GM21528 (cell line): ENCODE data around the gene NOX3.
"Not testable (repeated sequence)": the region's sequence is repeated elsewhere in the genome, so short reads cannot be mapped to it uniquely, and the experiment has no call there.

Source experiments
- ATAC-seq: cut with Tn5 transposase; IDR thresholded peaks from one replicate; pipeline ENCODE4 v1.9.1; 2021; ENCODE audit warnings: mild to moderate bottlenecking, moderate library complexity; ENCODE audit not compliant: unreplicated experiment, low FRiP score

Gene NOX3

DNA sequence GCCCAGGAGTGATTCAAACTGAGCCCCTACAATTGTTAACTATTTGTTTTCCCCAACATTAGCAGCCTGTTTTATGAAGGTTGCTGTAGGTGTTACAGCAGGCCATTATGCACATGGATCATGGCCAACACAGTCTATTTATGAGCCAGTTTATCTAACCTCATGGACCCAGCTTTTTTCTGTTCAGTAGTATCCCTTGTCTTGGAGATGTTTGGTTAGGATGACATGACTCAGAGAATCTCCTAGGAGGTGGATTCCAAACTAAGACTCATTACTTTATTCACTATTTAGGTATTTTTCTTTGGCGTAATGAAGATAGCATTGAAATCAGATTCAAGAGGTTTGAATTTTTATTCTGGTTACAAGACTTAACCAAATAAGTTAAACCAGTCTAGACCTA lies 78.6 kb downstream of the NOX3 start:
- no peak for ATAC-seq

GRCh38 chr6:155375801-155376200 lies 79.8 kb downstream of the NOX3 start:
- no peak for ATAC-seq

- ATAC-seq: no peak
Observed at GRCh38 chr6:155374681-155375080, 81.0 kb downstream of the NOX3 start.

GRCh38 chr6:155373276-155373675 lies 82.4 kb downstream of the NOX3 start:
- no peak for ATAC-seq

DNA sequence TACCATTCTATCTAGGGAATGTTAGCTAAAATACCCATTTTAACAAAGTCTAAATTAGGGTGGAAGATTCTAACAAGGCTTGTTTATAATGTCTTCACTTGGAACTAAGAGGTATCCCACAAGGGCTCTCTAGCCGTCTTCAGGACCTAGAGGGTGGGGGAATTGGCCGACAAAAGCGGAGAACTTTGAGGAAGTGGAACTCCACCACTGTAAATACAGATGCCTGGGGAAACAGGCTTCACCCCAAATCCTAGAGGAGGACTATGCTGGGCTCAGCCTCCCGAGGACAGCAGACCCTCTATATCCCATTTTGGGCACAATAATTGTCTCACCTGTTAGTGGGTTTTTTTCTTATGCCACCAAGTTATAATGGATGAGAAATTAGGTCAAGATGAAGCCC lies 83.4 kb downstream of the NOX3 start:
- no peak for ATAC-seq

- no peak for ATAC-seq
Observed at GRCh38 chr6:155371230-155371629, 84.4 kb downstream of the NOX3 start.

DNA sequence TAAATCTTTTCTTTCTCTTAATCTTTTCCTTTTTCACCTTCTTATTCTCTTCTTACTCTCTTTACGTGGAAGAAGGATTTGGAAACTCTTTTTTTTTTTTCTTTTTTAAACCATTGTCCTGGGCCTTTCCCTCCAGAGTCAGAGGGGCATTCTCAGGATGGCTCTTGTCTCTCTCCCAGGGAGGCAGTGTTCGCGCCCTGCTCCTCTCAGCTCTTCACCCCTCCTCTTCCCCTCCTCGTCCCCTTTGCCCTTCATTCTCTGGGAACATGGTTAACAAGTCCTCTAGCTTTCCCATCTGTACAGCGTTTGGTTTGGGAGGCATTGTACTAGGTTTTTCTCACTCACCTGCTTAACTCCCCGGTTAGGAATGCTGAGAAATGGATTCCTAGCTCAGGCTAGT lies 89.3 kb downstream of the NOX3 start:
- no peak for ATAC-seq

GRCh38 chr6:155364844-155365437 lies 90.7 kb downstream of the NOX3 start:
- no peak for ATAC-seq

- ATAC-seq: not testable (repeated sequence)
Observed at GRCh38 chr6:155364021-155364420, 91.6 kb downstream of the NOX3 start.

GRCh38 chr6:155362968-155363632 lies 92.5 kb downstream of the NOX3 start:
- not testable (repeated sequence) for ATAC-seq

DNA sequence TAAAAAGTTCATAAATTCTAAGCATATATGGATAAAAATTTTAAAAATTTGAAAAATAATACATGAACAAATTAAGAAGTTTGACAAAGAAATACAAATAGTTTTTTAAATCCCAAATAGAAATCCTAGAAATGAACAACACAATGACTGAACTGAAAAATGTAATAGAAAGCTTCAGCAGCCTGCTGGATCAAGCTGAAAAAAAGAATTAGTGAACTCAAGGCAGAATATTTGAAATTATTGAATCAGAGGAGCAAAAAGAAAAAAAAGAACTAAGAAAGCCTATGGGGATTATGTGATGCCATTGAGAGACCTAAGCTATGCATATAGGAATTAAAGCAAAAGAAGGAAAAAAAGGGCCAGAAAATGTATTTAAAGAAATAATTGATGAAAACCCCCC lies 101.5 kb downstream of the NOX3 start:
- no peak for ATAC-seq

DNA sequence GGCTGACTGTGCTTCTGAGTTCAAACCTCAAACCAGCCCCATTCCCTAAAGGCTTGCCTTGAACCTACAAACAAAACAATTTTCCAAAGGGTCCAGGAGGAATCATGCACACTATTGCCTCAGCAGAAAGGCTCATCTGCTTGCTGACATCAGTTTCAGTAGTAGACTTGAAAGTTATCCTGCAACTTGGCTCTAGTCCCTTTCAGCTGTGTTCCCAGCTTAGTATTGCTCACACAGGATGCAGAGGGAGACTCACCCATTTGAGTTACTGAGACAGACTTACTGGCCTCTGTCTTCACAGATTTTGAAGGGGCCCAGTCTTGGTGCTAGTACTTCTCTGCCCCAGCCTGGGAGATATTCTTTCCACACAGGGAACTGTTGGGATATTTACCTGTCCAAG lies 102.8 kb downstream of the NOX3 start:
- no peak for ATAC-seq

GRCh38 chr6:155352130-155352420 lies 103.6 kb downstream of the NOX3 start:
- ATAC-seq: no peak

DNA sequence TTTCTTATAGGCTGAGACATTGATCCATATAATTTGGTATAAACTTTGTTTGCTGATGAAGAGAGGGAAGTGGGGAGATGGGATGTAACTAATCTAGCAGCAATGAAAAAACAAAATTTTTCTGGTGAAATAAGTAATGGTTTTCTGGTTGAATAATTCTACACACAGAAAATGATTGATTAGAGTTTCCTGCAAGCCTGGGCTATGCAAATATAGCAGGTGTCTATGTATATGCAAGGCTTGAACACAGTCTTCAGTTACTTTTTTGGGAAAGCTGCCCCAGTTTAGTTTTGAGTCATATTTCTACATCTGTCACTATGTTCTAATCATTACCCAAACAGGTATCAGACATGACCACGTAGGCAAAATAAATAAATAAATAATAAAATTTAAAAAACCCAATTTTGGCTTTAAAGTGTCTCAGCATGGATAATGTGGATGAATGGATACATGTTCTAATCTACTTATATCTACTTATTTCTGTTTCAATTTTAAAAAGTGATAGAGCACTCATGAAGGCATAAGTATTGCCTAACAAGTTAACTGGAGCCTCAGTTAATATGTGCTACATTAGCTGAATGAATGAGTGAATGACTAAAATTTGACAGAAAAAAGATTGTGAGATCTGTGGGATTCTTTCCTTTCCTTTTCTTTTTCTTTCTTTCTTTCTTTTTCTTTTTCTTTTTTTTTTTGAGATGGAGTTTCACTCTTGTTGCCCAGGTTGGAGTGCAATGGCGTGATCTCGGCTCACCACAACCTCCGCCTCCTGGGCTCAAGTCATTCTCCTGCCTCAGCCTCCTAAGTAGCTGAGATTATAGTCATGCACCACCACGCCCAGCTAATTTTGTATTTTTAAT lies 104.1 kb downstream of the NOX3 start:
- ATAC-seq: peak; percentile 98

DNA sequence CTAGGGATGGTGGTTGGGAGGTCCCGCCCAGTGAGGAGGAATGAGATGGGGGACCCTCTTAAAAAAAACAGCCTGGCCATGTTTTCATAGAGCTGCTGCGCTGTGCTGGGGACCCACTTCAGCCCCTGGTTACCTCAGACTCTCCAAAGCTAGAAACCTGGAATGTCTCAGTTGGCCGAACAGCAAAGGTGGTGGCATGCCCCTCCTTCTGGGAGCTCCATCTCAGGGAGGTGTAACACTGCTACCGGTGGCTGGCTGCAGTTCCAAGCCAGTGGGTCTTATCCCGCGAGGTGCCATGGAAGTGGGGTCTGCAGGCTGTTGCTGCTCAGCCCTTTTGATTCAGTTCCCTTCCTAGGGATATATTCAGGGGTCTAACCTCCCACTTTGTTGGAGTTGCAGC lies 105.7 kb downstream of the NOX3 start:
- ATAC-seq: no peak

DNA sequence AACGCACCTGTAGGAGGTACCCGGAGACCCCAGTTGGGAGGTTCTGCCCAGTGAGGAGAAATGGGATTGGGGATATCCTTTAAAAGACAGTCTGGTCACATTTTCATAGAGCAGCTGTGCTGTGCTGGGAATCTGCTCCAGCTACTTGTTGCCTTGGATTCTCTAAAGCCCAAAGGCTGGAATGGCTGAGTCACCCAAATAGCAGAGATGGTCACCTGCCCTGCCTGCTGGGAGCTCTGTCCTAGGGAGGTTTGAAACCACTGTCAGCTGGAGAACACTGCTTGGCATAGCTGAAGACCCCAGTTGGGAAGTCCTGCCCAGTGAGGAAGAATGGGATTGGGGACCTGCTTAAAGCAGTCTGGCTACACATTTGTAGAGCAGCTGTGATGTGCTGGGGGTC lies 106.5 kb downstream of the NOX3 start:
- no peak for ATAC-seq

GRCh38 chr6:155347800-155348199 lies 107.8 kb downstream of the NOX3 start:
- ATAC-seq: no peak

DNA sequence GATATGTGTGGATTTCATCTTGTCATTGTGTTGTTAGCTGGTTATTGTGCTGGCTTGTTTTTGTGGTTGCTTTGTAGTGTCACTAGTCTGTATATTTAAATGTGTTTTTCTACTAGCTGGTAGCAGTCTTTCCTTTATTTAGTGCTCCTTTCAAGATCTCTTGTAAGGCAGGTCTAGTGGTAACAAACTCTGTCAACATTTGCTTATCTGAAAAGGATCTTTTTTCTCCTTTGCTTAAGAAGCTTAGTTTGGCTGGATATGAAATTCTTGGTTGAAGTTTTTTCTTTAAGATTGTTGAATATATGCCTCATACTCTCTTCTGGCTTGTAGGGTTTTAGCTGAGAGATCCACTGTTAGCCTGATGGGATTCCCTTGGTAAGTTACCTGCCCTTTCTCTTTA lies 108.7 kb downstream of the NOX3 start:
- no peak for ATAC-seq
